ENCODE results near the gene PDIA6. TPM values are rescaled to one million over a fixed set of nuclear protein-coding genes. Genes with fewer than 3 reads are reported as not detected.

PDIA6 gene
- total RNA-seq, 1 experiment from 2014 or later = 149 TPM

GRCh38 chr2:10847008-10847407, 34.4 kb upstream of the PDIA6 start:
- BruUV-seq (replicated peaks) = no TSS peak
- H3K9ac ChIP-seq (ENCODE audit: low read length) = no peak overlapping the region
- intact Hi-C loops (cut with micrococcal nuclease) = no loop called here
- no peaks in the 10 kb centered on the region for H3K4me1 ChIP-seq (ENCODE audit: control insufficient read depth in 1 of 2, insufficient read depth in 2 of 2, low read length in 2 of 2)
- H2AFZ ChIP-seq (ENCODE audit: low read depth, low read length, poor library complexity, severe bottlenecking) = no peak overlapping the region
- no peak overlapping the region for H3K4me2 ChIP-seq (ENCODE audit: low read length)
- H4K20me1 ChIP-seq (ENCODE audit: insufficient read depth) = no peaks in the 10 kb centered on the region
- H3K36me3 ChIP-seq (ENCODE audit: control insufficient read depth in 1 of 2, insufficient read depth in 2 of 2, low read length in 2 of 2) = no peaks in the 10 kb centered on the region
- H3K9me2 ChIP-seq (ENCODE audit: insufficient read depth) = no peaks in the 10 kb centered on the region
- RAD21 ChIA-PET (ENCODE audit: low non-redundant PET in 1 of 2, low total read pairs in 2 of 2, uncharacterized antibody in 2 of 2, unreplicated experiment in 2 of 2) = no interaction called here
- no peaks in the 10 kb centered on the region for H3K27me3 ChIP-seq (ENCODE audit: insufficient read depth, low read length)
- H3K79me2 ChIP-seq (ENCODE audit: insufficient read depth, low read length) = no peaks in the 10 kb centered on the region
- H3K4me3 ChIP-seq (replicated peaks in 1 of 2; ENCODE audit: low read depth in 1 of 2, low read length in 2 of 2) = no peak overlapping the region
- POLR2A ChIA-PET = no interaction called here
- H3K27ac ChIP-seq (ENCODE audit: low read depth, low read length) = no peak overlapping the region
- CTCF ChIA-PET = interaction anchor here (1.0 to 1.3 kb wide), 2 partner anchors 11 to 14 kb away, joined by 3 to 5 read pairs; no protein-coding TSS in a partner anchor
- ATAC-seq (no peak), DNase-seq (ENCODE audit: low read depth, low spot score) (no peak)
- peaks cover under 1 to 9% of the 10 kb centered on the region in 2 experiments; a peak in 2 of 4 replicates for H3K9me3 ChIP-seq (ENCODE audit: control insufficient read depth in 1 of 2, insufficient read depth in 1 of 2, low read depth in 1 of 2, low read length in 2 of 2)
- no peak for TF ChIP-seq EGR1 (IDR thresholded peaks at IDR 0.05; ENCODE audit: low read depth)
- no peak for TF ChIP-seq SRF (IDR thresholded peaks at IDR 0.05; ENCODE audit: low read depth)
- TF ChIP-seq POLR2A (IDR thresholded peaks at IDR 0.05; ENCODE audit: borderline replicate concordance, extremely low read depth, insufficient read depth, insufficient read length) = no peak
- TF ChIP-seq, protein P1, sequence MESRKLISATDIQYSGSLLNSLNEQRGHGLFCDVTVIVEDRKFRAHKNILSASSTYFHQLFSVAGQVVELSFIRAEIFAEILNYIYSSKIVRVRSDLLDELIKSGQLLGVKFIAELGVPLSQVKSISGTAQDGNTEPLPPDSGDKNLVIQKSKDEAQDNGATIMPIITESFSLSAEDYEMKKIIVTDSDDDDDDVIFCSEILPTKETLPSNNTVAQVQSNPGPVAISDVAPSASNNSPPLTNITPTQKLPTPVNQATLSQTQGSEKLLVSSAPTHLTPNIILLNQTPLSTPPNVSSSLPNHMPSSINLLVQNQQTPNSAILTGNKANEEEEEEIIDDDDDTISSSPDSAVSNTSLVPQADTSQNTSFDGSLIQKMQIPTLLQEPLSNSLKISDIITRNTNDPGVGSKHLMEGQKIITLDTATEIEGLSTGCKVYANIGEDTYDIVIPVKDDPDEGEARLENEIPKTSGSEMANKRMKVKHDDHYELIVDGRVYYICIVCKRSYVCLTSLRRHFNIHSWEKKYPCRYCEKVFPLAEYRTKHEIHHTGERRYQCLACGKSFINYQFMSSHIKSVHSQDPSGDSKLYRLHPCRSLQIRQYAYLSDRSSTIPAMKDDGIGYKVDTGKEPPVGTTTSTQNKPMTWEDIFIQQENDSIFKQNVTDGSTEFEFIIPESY (IDR thresholded peaks at IDR 0.05; ENCODE audit: extremely low read depth, insufficient replicate concordance, low read length) = no peak
- TF ChIP-seq, protein P2, sequence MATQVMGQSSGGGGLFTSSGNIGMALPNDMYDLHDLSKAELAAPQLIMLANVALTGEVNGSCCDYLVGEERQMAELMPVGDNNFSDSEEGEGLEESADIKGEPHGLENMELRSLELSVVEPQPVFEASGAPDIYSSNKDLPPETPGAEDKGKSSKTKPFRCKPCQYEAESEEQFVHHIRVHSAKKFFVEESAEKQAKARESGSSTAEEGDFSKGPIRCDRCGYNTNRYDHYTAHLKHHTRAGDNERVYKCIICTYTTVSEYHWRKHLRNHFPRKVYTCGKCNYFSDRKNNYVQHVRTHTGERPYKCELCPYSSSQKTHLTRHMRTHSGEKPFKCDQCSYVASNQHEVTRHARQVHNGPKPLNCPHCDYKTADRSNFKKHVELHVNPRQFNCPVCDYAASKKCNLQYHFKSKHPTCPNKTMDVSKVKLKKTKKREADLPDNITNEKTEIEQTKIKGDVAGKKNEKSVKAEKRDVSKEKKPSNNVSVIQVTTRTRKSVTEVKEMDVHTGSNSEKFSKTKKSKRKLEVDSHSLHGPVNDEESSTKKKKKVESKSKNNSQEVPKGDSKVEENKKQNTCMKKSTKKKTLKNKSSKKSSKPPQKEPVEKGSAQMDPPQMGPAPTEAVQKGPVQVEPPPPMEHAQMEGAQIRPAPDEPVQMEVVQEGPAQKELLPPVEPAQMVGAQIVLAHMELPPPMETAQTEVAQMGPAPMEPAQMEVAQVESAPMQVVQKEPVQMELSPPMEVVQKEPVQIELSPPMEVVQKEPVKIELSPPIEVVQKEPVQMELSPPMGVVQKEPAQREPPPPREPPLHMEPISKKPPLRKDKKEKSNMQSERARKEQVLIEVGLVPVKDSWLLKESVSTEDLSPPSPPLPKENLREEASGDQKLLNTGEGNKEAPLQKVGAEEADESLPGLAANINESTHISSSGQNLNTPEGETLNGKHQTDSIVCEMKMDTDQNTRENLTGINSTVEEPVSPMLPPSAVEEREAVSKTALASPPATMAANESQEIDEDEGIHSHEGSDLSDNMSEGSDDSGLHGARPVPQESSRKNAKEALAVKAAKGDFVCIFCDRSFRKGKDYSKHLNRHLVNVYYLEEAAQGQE (IDR thresholded peaks at IDR 0.05; ENCODE audit: low read depth) = no peak
- TF ChIP-seq FOSL1 (IDR thresholded peaks at IDR 0.05; ENCODE audit: low read depth) = no peak
- TF ChIP-seq, protein P3, sequence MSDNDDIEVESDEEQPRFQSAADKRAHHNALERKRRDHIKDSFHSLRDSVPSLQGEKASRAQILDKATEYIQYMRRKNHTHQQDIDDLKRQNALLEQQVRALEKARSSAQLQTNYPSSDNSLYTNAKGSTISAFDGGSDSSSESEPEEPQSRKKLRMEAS (IDR thresholded peaks at IDR 0.05) = no peak
- TF ChIP-seq YY1 (IDR thresholded peaks at IDR 0.05; ENCODE audit: extremely low read depth, insufficient replicate concordance, low read depth, low read length) = no peak
- no peak for TF ChIP-seq SIN3A (IDR thresholded peaks at IDR 0.05; ENCODE audit: low read depth)
- no peak for TF ChIP-seq CEBPB (IDR thresholded peaks at IDR 0.05; ENCODE audit: low read depth)
- TF ChIP-seq ZFX (IDR thresholded peaks at IDR 0.05) = no peak
- TF ChIP-seq TCF7L2 (IDR thresholded peaks at IDR 0.05; ENCODE audit: borderline replicate concordance, extremely low read depth, insufficient read depth, insufficient read length) = no peak
- TF ChIP-seq, protein P4, sequence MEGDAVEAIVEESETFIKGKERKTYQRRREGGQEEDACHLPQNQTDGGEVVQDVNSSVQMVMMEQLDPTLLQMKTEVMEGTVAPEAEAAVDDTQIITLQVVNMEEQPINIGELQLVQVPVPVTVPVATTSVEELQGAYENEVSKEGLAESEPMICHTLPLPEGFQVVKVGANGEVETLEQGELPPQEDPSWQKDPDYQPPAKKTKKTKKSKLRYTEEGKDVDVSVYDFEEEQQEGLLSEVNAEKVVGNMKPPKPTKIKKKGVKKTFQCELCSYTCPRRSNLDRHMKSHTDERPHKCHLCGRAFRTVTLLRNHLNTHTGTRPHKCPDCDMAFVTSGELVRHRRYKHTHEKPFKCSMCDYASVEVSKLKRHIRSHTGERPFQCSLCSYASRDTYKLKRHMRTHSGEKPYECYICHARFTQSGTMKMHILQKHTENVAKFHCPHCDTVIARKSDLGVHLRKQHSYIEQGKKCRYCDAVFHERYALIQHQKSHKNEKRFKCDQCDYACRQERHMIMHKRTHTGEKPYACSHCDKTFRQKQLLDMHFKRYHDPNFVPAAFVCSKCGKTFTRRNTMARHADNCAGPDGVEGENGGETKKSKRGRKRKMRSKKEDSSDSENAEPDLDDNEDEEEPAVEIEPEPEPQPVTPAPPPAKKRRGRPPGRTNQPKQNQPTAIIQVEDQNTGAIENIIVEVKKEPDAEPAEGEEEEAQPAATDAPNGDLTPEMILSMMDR (IDR thresholded peaks at IDR 0.05 in 2 of 3, conservative IDR thresholded peaks at IDR 0.05 in 1 of 3; ENCODE audit: borderline replicate concordance in 1 of 3, insufficient read depth in 1 of 3, low read depth in 2 of 3, low read length in 2 of 3) = no peak
- TF ChIP-seq, protein P5, sequence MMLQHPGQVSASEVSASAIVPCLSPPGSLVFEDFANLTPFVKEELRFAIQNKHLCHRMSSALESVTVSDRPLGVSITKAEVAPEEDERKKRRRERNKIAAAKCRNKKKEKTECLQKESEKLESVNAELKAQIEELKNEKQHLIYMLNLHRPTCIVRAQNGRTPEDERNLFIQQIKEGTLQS (IDR thresholded peaks at IDR 0.05) = no peak
- no peak for TF ChIP-seq JUND (IDR thresholded peaks at IDR 0.05)
- no peak for TF ChIP-seq CBX3 (IDR thresholded peaks at IDR 0.05; ENCODE audit: low read depth)
- TF ChIP-seq EZH2phosphoT487 (IDR thresholded peaks at IDR 0.05; ENCODE audit: borderline replicate concordance) = no peak
- TF ChIP-seq POLR2AphosphoS5 (IDR thresholded peaks at IDR 0.05; ENCODE audit: low read depth, low read length) = no peak
- TF ChIP-seq ELF1 (IDR thresholded peaks at IDR 0.05; ENCODE audit: borderline replicate concordance, low read depth) = no peak
